Esophagus squamous epithelium (tissue), 5 donors: ENCODE measurements around the gene ANXA10. TPM values are rescaled to one million over a fixed set of nuclear protein-coding genes. Genes with fewer than 3 reads are reported as not detected.

Source experiments
- DNase-seq: peaks from one replicate; lab custom pipeline; 2025; lab: John Stamatoyannopoulos, UW
- H3K27ac ChIP-seq, 4 donors: fragments of 200-600 bp; sonication (generic); one replicate each; pipeline ENCODE4 v1.5.1; 2016 to 2019; ENCODE audit warnings: mild to moderate bottlenecking in 1 of 4
- H3K27me3 ChIP-seq, 4 donors: fragments of 200-600 bp; sonication (generic); 1 replicate in 3 of 4; 2 replicates in 1 of 4; pipeline versions ENCODE4 v1.5.1 to v1.6.0; 2017 to 2021; ENCODE audit warnings: antibody characterized with exemption in 1 of 4
- H3K36me3 ChIP-seq, 3 donors: fragments of 200-600 bp; sonication (generic); one replicate each; pipeline ENCODE4 v1.5.1; 2016 to 2019
- H3K4me1 ChIP-seq, 3 donors: fragments of 200-600 bp; sonication (generic); one replicate each; pipeline ENCODE4 v1.5.1; 2017 to 2019
- H3K4me3 ChIP-seq, 4 donors: fragments of 200-600 bp; sonication (generic); 1 replicate in 3 of 4; 2 replicates in 1 of 4; pipeline ENCODE4 v1.5.1; 2016 to 2019; ENCODE audit warnings: mild to moderate bottlenecking in 2 of 4, moderate library complexity in 1 of 4
- H3K9me3 ChIP-seq, 3 donors: fragments of 200-600 bp; sonication (generic); one replicate each; pipeline ENCODE4 v1.5.1; 2016 to 2019
- POLR2A ChIP-seq, 4 donors: fragments of 450-650 bp; IDR thresholded peaks; one replicate each; pipeline ENCODE4 v1.6.1; 2017; ENCODE audit warnings: antibody characterized with exemption in 4 of 4, mild to moderate bottlenecking in 4 of 4, moderate library complexity in 3 of 4
- WGBS, 2 donors: methylation state at CpG; one replicate each; pipeline ENCODE4 v1.1.5; 2018; 5-methylcytosine and 5-hydroxymethylcytosine counted together
- intact Hi-C: fragments of 100-400 bp; cut with DNase I; formaldehyde crosslinking; loops from one replicate; pipeline ENCODE4 v1.15.0; 2022
- total RNA-seq, 4 donors: library from RNA; depleted of rRNA; stranded (reverse); fragments of >200 nt; gene quantifications; one replicate each; pipeline ENCODE4 v1.1.0, GENCODE V29; 2016
- TF ChIP-seq, protein P1 (sequence below), 6 experiments: fragments of 450-650 bp in 4 of 6; fragments of 200-600 bp in 2 of 6; sonication (generic) in 2 of 6; IDR thresholded peaks; one replicate each; pipeline ENCODE4 v1.5.1; 2016 to 2019; ENCODE audit warnings: antibody characterized with exemption in 6 of 6, mild to moderate bottlenecking in 4 of 6, moderate library complexity in 4 of 6
- donor health status: DM: yes; HTN: yes; CAD: no.

The ANXA10 gene
- total RNA-seq, 4 donors from 2014 or later: 0.18 to 0.19 TPM; not detected in 2

GRCh38 chr4:168221301-168221700, 129.0 kb downstream of the ANXA10 start:
- Histone ChIP-seq H3K9me3 (no peaks in the 10 kb centered on the region), H3K4me3 (no peak overlapping the region), H3K4me1 (no peaks in the 10 kb centered on the region), H3K27me3 (no peaks in the 10 kb centered on the region), H3K36me3 (peaks cover 0 to 77% (median 10%) of the 10 kb centered on the region in 3 donors), H3K27ac (no peak overlapping the region)
- 16 to 27% methylated on average over 2 of the region's 2 CpGs for WGBS, 2 donors
- TF ChIP-seq, protein P1, sequence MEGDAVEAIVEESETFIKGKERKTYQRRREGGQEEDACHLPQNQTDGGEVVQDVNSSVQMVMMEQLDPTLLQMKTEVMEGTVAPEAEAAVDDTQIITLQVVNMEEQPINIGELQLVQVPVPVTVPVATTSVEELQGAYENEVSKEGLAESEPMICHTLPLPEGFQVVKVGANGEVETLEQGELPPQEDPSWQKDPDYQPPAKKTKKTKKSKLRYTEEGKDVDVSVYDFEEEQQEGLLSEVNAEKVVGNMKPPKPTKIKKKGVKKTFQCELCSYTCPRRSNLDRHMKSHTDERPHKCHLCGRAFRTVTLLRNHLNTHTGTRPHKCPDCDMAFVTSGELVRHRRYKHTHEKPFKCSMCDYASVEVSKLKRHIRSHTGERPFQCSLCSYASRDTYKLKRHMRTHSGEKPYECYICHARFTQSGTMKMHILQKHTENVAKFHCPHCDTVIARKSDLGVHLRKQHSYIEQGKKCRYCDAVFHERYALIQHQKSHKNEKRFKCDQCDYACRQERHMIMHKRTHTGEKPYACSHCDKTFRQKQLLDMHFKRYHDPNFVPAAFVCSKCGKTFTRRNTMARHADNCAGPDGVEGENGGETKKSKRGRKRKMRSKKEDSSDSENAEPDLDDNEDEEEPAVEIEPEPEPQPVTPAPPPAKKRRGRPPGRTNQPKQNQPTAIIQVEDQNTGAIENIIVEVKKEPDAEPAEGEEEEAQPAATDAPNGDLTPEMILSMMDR (IDR thresholded peaks at IDR 0.05): no peak
- TF ChIP-seq POLR2A (IDR thresholded peaks at IDR 0.05): no peak
- no peak for DNase-seq
- intact Hi-C loops: no loop called here

Other genes starting within 250 kb of the ANXA10 start
- gene DDX60, start 226.2 kb downstream of the ANXA10 start, total RNA-seq: 10 to 100 TPM in 1 of 4 donors, 1 to 10 TPM in 3; 1.1 to 12.3 (median 6.2) TPM